SU-DHL-6 (cell line): ENCODE results near the gene COPZ1.

Experiments used
- H2AFZ ChIP-seq: fragments of 200-600 bp; sonication (generic); 2 replicates; pipeline ENCODE4 v1.6.1; 2014; ENCODE audit warnings: low read depth, mild to moderate bottlenecking, moderate library complexity, mixed read lengths, antibody characterized with exemption, low read length; ENCODE audit not compliant: severe bottlenecking
- H3F3A ChIP-seq: fragments of 200-600 bp; shearing (Covaris generic); 2 replicates; pipeline ENCODE4 v1.6.0; 2016; ENCODE audit warnings: antibody characterized with exemption, mild to moderate bottlenecking; ENCODE audit not compliant: insufficient read depth
- H3K27ac ChIP-seq: fragments of 200-600 bp; sonication (generic); 2 replicates; pipeline ENCODE4 v1.5.1; 2016; ENCODE audit warnings: low read depth, mild to moderate bottlenecking, low read length, moderate library complexity, mixed read lengths
- H3K27me3 ChIP-seq: fragments of 200-600 bp; sonication (generic), shearing (Covaris generic); 2 replicates; pipeline ENCODE4 v1.6.0; 2014; ENCODE audit warnings: mild to moderate bottlenecking, low read length
- H3K36me3 ChIP-seq: fragments of 200-600 bp; sonication (generic); 2 replicates; pipeline ENCODE4 v1.6.1; 2014; ENCODE audit warnings: mild to moderate bottlenecking, low read length, mixed read lengths
- H3K4me2 ChIP-seq: fragments of 300-600, 200-600 bp; shearing (Covaris generic), sonication (generic); 2 replicates; pipeline ENCODE4 v1.6.0; 2014; ENCODE audit warnings: low read length, low read depth, mild to moderate bottlenecking; ENCODE audit not compliant: poor library complexity, severe bottlenecking
- H3K4me3 ChIP-seq: fragments of 200-600 bp; sonication (generic); 2 replicates; pipeline ENCODE4 v1.5.1; 2014; ENCODE audit warnings: antibody characterized with exemption, low read length, mild to moderate bottlenecking, mixed read lengths; ENCODE audit not compliant: insufficient read depth, poor library complexity, severe bottlenecking
- H3K79me2 ChIP-seq: fragments of 200-600 bp; sonication (generic); 2 replicates; pipeline ENCODE4 v1.6.1; 2014; ENCODE audit warnings: mild to moderate bottlenecking, low read length, moderate library complexity; ENCODE audit not compliant: insufficient read depth
- H3K9ac ChIP-seq: fragments of 200-600 bp; sonication (generic); 2 replicates; pipeline ENCODE4 v1.7.0; 2014; ENCODE audit warnings: mild to moderate bottlenecking, low read length
- H3K9me2 ChIP-seq: fragments of 200-600 bp; sonication (generic); replicated peaks from 2 replicates; pipeline ENCODE4 v1.6.1; 2014; ENCODE audit warnings: low read length; ENCODE audit not compliant: insufficient read depth
- H3K9me3 ChIP-seq: fragments of 200-600 bp; sonication (generic); 2 replicates; pipeline ENCODE4 v1.6.1; 2014; ENCODE audit warnings: low read length, mixed read lengths; ENCODE audit not compliant: insufficient read depth
- H4K20me1 ChIP-seq: fragments of 200-600 bp; sonication (generic); 2 replicates; pipeline ENCODE4 v1.6.1; 2014; ENCODE audit warnings: low read depth, mild to moderate bottlenecking, antibody characterized with exemption, low read length, moderate library complexity, mixed read lengths
- CTCF ChIP-seq: fragments of 200-600 bp; sonication (generic); IDR thresholded peaks from one replicate; pipeline ENCODE4 v1.5.1; 2017; ENCODE audit warnings: antibody characterized with exemption, mild to moderate bottlenecking, low read length, moderate library complexity; ENCODE audit not compliant: insufficient read depth, poor library complexity, severe bottlenecking
- EZH2phosphoT487 ChIP-seq: fragments of 200-600 bp; sonication (generic), shearing (Covaris generic); conservative IDR thresholded peaks from 2 replicates; pipeline ENCODE4 v1.6.1; 2018; ENCODE audit warnings: mild to moderate bottlenecking, antibody characterized with exemption, low read length, moderate library complexity, mixed read lengths

The COPZ1 gene

DNA sequence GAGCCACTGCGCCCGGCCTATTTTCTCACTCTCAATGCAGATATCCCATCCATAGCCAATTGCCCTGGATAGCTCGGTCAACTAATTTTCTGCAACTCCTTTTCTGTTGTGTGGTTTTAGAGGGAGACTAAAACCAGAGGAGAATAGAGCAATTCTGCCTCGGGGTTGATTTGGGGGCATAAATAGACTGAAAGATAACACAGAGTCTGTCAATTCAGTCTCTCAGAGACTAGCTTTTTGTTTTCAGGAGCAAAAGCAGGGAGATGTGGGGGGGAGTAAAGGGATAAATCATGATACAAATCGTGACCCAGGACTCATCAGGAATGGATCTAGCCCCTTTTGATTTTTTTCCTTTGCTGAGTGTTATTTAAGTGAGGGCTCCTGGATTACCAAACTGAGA lies 6.5 kb downstream of the COPZ1 start:
- H3K9ac ChIP-seq, result no peak overlapping the region
- no peak overlapping the region for H3K4me2 ChIP-seq
- no peaks in the 10 kb centered on the region for H3K9me3 ChIP-seq
- peaks cover 4% of the 10 kb centered on the region; the same call in 1 of the 2 replicates for H4K20me1 ChIP-seq
- H3K79me2 ChIP-seq, result peaks cover 3% of the 10 kb centered on the region; the same call in 1 of the 2 replicates
- H3K27ac ChIP-seq, result no peak overlapping the region
- H3K27me3 ChIP-seq, result no peaks in the 10 kb centered on the region
- H2AFZ ChIP-seq, result no peak overlapping the region
- H3F3A ChIP-seq, result no peaks in the 10 kb centered on the region
- H3K9me2 ChIP-seq, result no peaks in the 10 kb centered on the region
- TF ChIP-seq CTCF (no peak), EZH2phosphoT487 (no peak)
- no peaks in the 10 kb centered on the region for H3K36me3 ChIP-seq
- H3K4me3 ChIP-seq, result no peak overlapping the region

DNA sequence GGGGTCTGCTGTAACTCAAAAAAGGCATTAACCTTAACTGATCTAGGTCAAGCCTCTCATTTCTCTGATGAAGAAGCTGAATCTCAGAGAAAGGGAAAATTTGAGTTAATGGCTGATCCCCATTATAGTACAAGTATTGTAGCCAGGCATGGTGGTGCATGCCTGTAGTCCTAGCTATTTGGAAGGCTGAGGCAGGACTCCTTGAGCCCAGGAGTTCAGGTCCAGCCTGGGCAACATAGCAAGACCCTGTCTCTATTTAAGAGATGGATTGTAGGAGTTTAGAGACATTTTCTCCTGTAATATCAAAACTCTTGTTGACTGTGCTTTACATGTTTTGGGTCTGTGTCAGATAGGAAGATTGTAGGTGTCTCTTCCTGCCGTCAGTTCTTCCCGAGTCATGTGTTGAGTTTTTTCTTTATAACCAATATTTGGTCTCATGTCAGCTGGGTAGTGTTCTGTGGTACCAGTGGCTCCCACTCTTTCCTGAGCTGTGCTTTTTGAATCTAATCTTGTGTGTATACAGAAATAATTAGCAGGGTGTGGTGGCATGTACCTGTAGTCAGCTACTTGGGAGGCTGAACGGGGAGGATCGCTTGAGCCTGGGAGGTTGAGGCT lies 8.6 kb downstream of the COPZ1 start:
- no peak overlapping the region for H3K4me3 ChIP-seq
- H3K36me3 ChIP-seq, result no peaks in the 10 kb centered on the region
- H3K9me2 ChIP-seq, result no peaks in the 10 kb centered on the region
- H3K27me3 ChIP-seq, result no peaks in the 10 kb centered on the region
- no peak overlapping the region for H3K9ac ChIP-seq
- no peak overlapping the region for H2AFZ ChIP-seq
- no peak overlapping the region for H3K4me2 ChIP-seq
- no peaks in the 10 kb centered on the region; the same call in 1 of the 2 replicates for H3K79me2 ChIP-seq
- no peak overlapping the region for H3K27ac ChIP-seq
- H4K20me1 ChIP-seq, result peaks cover 4% of the 10 kb centered on the region; the same call in 1 of the 2 replicates
- H3K9me3 ChIP-seq, result no peaks in the 10 kb centered on the region
- no peaks in the 10 kb centered on the region for H3F3A ChIP-seq
- TF ChIP-seq CTCF (no peak), EZH2phosphoT487 (no peak)

DNA sequence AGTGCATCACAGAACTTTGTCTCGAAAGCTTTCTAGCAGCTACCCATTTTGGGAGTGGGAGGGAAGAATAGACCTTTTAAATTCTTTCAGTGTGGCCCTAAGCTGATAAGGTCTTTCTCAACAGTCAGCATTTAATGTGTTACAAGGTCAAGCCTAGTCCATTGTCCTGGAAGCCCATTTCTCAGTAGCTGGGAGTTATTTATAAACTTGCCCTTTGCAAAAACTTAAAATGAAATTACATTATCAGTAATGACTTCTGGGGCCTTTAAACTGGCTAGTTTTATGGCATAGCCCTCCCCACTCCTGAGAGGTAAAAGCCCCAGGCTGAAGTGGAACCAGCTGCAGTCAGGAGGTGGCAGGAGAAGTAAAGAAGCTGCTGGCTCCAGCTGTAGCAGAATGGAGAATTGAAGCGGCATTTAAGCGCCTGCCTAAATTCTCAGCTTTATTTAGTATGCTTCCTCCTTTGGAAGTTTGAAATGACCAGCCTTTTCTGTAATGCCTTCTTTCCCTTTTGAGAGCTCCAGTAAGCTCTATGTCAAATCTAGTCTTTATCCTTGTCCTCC lies 12.4 kb downstream of the COPZ1 start:
- Histone ChIP-seq H3K9ac (no peak overlapping the region), H2AFZ (no peak overlapping the region), H3K4me3 (no peak overlapping the region), H4K20me1 (peaks cover 4% of the 10 kb centered on the region; the same call in 1 of the 2 replicates), H3K27me3 (no peaks in the 10 kb centered on the region), H3K4me2 (no peak overlapping the region), H3F3A (no peaks in the 10 kb centered on the region), H3K79me2 (no peaks in the 10 kb centered on the region), H3K27ac (no peak overlapping the region), H3K36me3 (no peaks in the 10 kb centered on the region), H3K9me2 (no peaks in the 10 kb centered on the region), H3K9me3 (no peaks in the 10 kb centered on the region)
- TF ChIP-seq CTCF (no peak), EZH2phosphoT487 (no peak)
